ENCODE data around the gene SNAP47.

The SNAP47 gene

DNA sequence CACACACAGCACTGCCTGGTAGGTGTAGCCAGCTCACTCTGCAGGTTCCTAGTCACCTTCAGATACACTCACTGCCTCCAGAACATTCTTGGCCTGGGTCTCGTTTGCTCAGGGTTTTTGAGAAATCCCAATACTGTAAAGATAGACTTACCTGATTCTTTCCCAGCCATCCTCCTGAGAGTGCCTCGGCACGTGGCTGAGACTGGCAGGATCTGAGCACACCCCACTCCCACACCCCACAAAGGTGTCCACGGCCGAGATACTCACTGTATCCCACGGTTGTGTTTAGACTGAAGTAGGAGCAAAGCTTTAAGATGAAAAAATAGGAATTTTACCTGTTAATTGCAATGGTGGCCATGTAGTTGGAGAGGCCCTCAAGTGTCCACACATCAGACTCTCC, 33.4 kb downstream of the SNAP47 start:
- peaks cover 27 to 41% of the 10 kb centered on the region in 2 donors for H3K36me3 ChIP-seq (ENCODE audit: control insufficient read depth in 2 of 2, insufficient read depth in 2 of 2, low read length in 2 of 2)
- H3K27ac ChIP-seq (ENCODE audit: low read length) = no peak overlapping the region

DNA sequence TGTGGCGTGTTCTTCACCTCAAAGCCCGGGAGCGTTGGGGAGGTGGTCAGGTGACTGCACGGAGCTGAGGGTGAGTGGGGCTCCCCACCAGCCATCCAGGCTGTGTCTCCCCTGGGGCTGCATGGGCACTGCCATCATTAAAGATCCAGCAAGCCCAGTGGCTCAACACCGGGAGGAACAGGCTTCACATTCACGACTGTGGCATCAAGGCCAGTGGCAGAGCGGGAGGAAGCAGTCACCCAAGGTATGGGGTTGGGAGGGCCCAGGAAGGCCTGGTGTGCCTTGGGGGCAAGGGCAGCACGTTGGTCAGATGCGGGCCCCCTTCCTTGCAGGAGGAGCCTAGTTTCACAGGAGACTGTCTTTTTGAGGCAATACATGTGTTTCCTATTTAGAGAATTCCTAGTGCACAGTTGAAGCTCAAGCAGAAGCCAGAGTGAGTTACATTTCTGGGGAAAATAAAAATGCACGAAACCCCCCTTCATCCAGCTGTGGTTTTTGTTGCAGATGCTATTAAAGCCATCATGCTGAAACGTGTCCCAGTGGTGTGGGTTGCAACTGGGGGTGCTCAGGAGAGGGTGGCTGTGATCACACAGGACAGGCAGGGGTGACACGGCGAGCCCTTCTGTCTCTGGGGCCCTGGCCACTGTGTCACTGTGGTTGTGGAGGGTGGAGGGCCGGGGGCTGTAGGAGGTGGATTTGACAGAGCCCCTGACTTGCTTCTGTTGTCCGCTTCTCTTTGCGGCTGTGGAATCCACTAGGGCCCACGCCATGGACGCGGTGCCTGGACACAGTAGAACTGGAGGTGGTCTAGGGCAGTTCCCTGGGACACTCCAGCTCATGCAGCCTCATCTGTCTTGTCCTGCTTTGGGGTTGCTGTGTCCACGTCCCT, 34.1 kb downstream of the SNAP47 start:
- Histone ChIP-seq H3K9ac (ENCODE audit: low read length in 2 of 2) (no peak overlapping the region), H3K4me3 (ENCODE audit: low read length in 2 of 2) (no peak overlapping the region), H3K36me3 (ENCODE audit: control insufficient read depth in 2 of 2, insufficient read depth in 2 of 2, low read length in 2 of 2) (peaks cover 27 to 39% of the 10 kb centered on the region in 2 donors), H3K9me3 (ENCODE audit: control insufficient read depth in 2 of 2, low read length in 2 of 2) (no peaks in the 10 kb centered on the region), H3K27me3 (ENCODE audit: control insufficient read depth in 1 of 2, insufficient read depth in 2 of 2, low read length in 2 of 2) (no peaks in the 10 kb centered on the region), H3K27ac (ENCODE audit: low read length) (no peak overlapping the region), H3K4me1 (ENCODE audit: control insufficient read depth, insufficient read depth, low read length) (peaks cover 11% of the 10 kb centered on the region)

More for the DNA sequence above, 33.4 kb downstream of the SNAP47 start:
- Histone ChIP-seq H3K27me3 (ENCODE audit: control insufficient read depth in 1 of 2, insufficient read depth in 2 of 2, low read length in 2 of 2) (no peaks in the 10 kb centered on the region), H3K9me3 (ENCODE audit: control insufficient read depth in 2 of 2, low read length in 2 of 2) (no peaks in the 10 kb centered on the region), H3K9ac (ENCODE audit: low read length in 2 of 2) (no peak overlapping the region), H3K4me3 (ENCODE audit: low read length in 2 of 2) (no peak overlapping the region), H3K4me1 (ENCODE audit: control insufficient read depth, insufficient read depth, low read length) (peaks cover 12% of the 10 kb centered on the region)

DNA sequence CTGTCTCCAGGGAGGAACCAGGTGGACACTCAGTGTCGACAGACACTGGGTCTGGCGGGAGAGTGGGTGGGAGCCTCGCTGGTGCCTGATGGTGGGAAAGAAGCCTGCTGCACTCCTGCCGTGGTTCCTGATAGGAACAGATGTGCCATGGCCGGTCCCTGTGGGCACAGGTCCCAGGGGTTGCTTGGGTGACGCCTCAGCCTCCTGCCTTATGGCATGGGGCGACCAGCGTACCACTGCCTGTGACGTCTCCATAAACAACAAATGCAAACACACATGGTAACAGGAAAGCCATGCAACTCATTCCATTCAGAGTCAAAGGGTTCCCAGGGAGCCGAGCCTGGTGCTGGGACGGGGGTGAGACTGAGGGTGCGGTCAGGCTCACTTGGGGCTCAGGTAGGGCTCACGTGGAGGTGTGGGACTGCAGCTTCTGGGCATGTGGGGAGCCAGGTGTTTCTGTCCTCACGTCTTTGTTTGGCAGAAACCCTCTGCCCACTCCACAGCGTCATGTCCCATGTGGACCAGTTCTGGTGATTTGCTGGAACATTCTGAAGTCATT, 34.8 kb downstream of the SNAP47 start:
- Histone ChIP-seq H3K9me3 (ENCODE audit: control insufficient read depth in 2 of 2, low read length in 2 of 2) (no peaks in the 10 kb centered on the region), H3K9ac (ENCODE audit: low read length in 2 of 2) (no peak overlapping the region), H3K4me3 (ENCODE audit: low read length in 2 of 2) (no peak overlapping the region), H3K36me3 (ENCODE audit: control insufficient read depth in 2 of 2, insufficient read depth in 2 of 2, low read length in 2 of 2) (peaks cover 27 to 39% of the 10 kb centered on the region in 2 donors), H3K4me1 (ENCODE audit: control insufficient read depth, insufficient read depth, low read length) (peaks cover 14% of the 10 kb centered on the region), H3K27ac (ENCODE audit: low read length) (no peak overlapping the region), H3K27me3 (ENCODE audit: control insufficient read depth in 1 of 2, insufficient read depth in 2 of 2, low read length in 2 of 2) (no peaks in the 10 kb centered on the region)

- peaks cover 27 to 39% of the 10 kb centered on the region in 2 donors for H3K36me3 ChIP-seq (ENCODE audit: control insufficient read depth in 2 of 2, insufficient read depth in 2 of 2, low read length in 2 of 2)
- H3K27ac ChIP-seq (ENCODE audit: low read length) = no peak overlapping the region
- H3K9me3 ChIP-seq (ENCODE audit: control insufficient read depth in 2 of 2, low read length in 2 of 2) = no peaks in the 10 kb centered on the region
- peaks cover 20% of the 10 kb centered on the region for H3K4me1 ChIP-seq (ENCODE audit: control insufficient read depth, insufficient read depth, low read length)
- H3K4me3 ChIP-seq (ENCODE audit: low read length in 2 of 2) = no peak overlapping the region
- H3K27me3 ChIP-seq (ENCODE audit: control insufficient read depth in 1 of 2, insufficient read depth in 2 of 2, low read length in 2 of 2) = no peaks in the 10 kb centered on the region
- no peak overlapping the region for H3K9ac ChIP-seq (ENCODE audit: low read length in 2 of 2)
Measured at GRCh38 chr1:227770812-227771211, 35.6 kb downstream of the SNAP47 start.

DNA sequence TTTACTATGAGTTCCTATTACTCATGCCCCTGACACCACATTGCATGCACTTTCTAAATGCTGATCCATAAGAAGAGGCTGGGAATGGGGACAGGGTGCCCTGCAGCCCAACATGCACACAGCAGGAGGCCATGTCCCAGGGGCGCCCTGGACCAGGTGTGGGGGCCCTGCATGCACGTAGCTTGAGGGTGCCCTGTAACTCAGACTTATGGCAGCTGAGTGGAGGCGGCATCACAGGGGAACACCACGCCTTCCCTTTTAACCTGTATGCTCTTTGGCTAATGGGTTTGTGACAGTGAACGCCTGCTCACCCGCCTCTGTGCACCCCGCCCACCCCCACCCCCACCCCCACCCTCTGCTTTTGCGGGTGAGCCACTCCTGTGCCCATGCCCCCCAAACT, 36.1 kb downstream of the SNAP47 start:
- H3K9ac ChIP-seq (ENCODE audit: low read length in 2 of 2) = no peak overlapping the region
- no peaks in the 10 kb centered on the region for H3K9me3 ChIP-seq (ENCODE audit: control insufficient read depth in 2 of 2, low read length in 2 of 2)
- H3K27ac ChIP-seq (ENCODE audit: low read length) = no peak overlapping the region
- no peak overlapping the region for H3K4me3 ChIP-seq (ENCODE audit: low read length in 2 of 2)
- H3K36me3 ChIP-seq (ENCODE audit: control insufficient read depth in 2 of 2, insufficient read depth in 2 of 2, low read length in 2 of 2) = peaks cover 27 to 41% of the 10 kb centered on the region in 2 donors
- no peaks in the 10 kb centered on the region for H3K27me3 ChIP-seq (ENCODE audit: control insufficient read depth in 1 of 2, insufficient read depth in 2 of 2, low read length in 2 of 2)
- H3K4me1 ChIP-seq (ENCODE audit: control insufficient read depth, insufficient read depth, low read length) = peaks cover 25% of the 10 kb centered on the region

DNA sequence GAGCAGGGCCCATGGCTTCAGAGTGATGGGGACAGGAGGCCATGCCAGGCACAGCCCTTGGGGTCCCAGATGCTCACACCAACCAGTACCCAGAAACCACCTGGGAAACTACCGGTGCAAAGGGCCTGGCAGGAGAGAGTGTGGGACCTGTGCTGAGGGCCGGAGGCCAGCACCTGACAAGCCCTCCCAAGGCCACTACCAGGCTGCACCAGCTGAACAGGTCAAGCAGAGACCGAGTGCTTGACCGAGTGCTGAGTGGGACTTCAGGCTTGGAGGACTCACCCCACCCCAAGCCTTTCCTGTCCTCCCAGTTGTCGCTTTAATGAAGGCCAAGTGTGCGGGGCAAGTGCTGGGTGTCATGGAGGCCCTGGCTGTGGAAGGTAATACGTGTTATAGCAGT, 36.5 kb downstream of the SNAP47 start:
- H3K36me3 ChIP-seq (ENCODE audit: control insufficient read depth in 2 of 2, insufficient read depth in 2 of 2, low read length in 2 of 2) = peaks cover 26 to 40% of the 10 kb centered on the region in 2 donors
- no peaks in the 10 kb centered on the region for H3K27me3 ChIP-seq (ENCODE audit: control insufficient read depth in 1 of 2, insufficient read depth in 2 of 2, low read length in 2 of 2)
- H3K9ac ChIP-seq (ENCODE audit: low read length in 2 of 2) = no peak overlapping the region
- no peak overlapping the region for H3K27ac ChIP-seq (ENCODE audit: low read length)
- H3K4me3 ChIP-seq (ENCODE audit: low read length in 2 of 2) = no peak overlapping the region
- H3K4me1 ChIP-seq (ENCODE audit: control insufficient read depth, insufficient read depth, low read length) = peaks cover 29% of the 10 kb centered on the region
- no peaks in the 10 kb centered on the region for H3K9me3 ChIP-seq (ENCODE audit: control insufficient read depth in 2 of 2, low read length in 2 of 2)

DNA sequence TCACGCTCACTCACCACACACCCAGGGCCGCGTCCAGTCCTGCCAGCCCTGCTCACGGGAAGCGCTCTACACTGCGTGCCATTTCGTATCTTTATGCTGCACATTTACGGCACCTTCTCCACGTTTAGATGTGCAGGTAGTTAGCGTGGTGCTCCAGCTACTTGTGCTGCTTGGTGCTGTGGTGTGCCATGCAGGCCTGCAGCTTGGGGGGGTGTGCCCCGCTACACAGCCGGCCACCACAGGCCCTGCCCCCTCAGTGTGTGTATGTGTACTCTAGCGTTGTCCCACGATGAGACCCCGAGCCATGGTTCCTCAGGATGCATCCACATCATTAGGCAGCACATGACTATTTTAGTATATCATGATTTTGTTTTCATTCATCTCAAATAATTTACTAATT, 38.3 kb downstream of the SNAP47 start:
- H3K36me3 ChIP-seq (ENCODE audit: control insufficient read depth in 2 of 2, insufficient read depth in 2 of 2, low read length in 2 of 2) = peaks cover 8 to 23% of the 10 kb centered on the region in 2 donors
- H3K27me3 ChIP-seq (ENCODE audit: control insufficient read depth in 1 of 2, insufficient read depth in 2 of 2, low read length in 2 of 2) = no peaks in the 10 kb centered on the region
- H3K9me3 ChIP-seq (ENCODE audit: control insufficient read depth in 2 of 2, low read length in 2 of 2) = no peaks in the 10 kb centered on the region
- no peak overlapping the region for H3K9ac ChIP-seq (ENCODE audit: low read length in 2 of 2)
- H3K4me3 ChIP-seq (ENCODE audit: low read length in 2 of 2) = no peak overlapping the region
- no peak overlapping the region for H3K27ac ChIP-seq (ENCODE audit: low read length)
- H3K4me1 ChIP-seq (ENCODE audit: control insufficient read depth, insufficient read depth, low read length) = peaks cover 35% of the 10 kb centered on the region

DNA sequence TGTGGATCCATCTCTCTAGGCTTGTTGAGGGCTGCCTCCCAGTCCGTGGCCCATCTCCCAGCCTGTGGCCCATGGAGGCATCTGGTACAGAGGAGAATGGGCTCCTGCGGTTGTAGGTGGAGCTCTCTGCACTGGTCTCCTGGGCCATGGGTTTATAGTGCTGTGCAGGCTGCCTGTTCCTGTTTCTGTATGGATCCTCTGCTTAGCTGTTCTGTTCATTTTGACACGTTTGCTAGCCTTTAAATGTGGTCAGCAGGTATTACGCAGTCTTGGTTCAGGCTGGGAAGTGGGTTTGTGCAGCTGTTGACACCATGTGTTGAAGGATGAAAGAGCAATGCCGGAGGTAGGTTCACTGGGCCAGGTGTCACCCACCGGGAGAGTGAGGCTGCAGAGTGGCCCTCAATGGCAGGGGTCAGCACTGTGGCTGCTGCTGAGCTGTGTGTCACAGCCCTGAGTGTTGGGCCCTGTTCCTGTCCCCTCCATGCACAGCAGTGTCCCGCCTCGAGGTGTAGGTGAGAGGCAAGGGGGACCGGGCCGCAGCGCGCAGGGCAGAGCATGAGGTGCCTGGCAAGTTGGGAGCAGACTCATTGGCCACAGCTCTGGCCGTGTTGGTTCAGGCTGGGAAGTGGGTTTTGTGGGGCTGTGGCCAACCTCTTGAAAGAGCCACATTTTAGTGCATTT, 39.0 kb downstream of the SNAP47 start:
- H3K4me1 ChIP-seq (ENCODE audit: control insufficient read depth, insufficient read depth, low read length) = peaks cover 41% of the 10 kb centered on the region
- H3K36me3 ChIP-seq (ENCODE audit: control insufficient read depth in 2 of 2, insufficient read depth in 2 of 2, low read length in 2 of 2) = peaks cover 4 to 18% of the 10 kb centered on the region in 2 donors
- no peaks in the 10 kb centered on the region for H3K27me3 ChIP-seq (ENCODE audit: control insufficient read depth in 1 of 2, insufficient read depth in 2 of 2, low read length in 2 of 2)
- peak overlapping the region; percentile 77 for H3K27ac ChIP-seq (ENCODE audit: low read length)
- H3K4me3 ChIP-seq (ENCODE audit: low read length in 2 of 2) = peak overlapping the region in 1 of 2 donors; percentile 60
- H3K9me3 ChIP-seq (ENCODE audit: control insufficient read depth in 2 of 2, low read length in 2 of 2) = no peaks in the 10 kb centered on the region
- no peak overlapping the region for H3K9ac ChIP-seq (ENCODE audit: low read length in 2 of 2)

- H3K9ac ChIP-seq (ENCODE audit: low read length in 2 of 2) = peak overlapping the region; percentile 32 to 47
- no peaks in the 10 kb centered on the region for H3K27me3 ChIP-seq (ENCODE audit: control insufficient read depth in 1 of 2, insufficient read depth in 2 of 2, low read length in 2 of 2)
- H3K9me3 ChIP-seq (ENCODE audit: control insufficient read depth in 2 of 2, low read length in 2 of 2) = no peaks in the 10 kb centered on the region
- peaks cover 48% of the 10 kb centered on the region for H3K4me1 ChIP-seq (ENCODE audit: control insufficient read depth, insufficient read depth, low read length)
- H3K36me3 ChIP-seq (ENCODE audit: control insufficient read depth in 2 of 2, insufficient read depth in 2 of 2, low read length in 2 of 2) = peaks cover 4 to 12% of the 10 kb centered on the region in 2 donors
- peak overlapping the region; percentile 77 for H3K27ac ChIP-seq (ENCODE audit: low read length)
- peak overlapping the region; percentile 20 to 60 for H3K4me3 ChIP-seq (ENCODE audit: low read length in 2 of 2)
Measured at GRCh38 chr1:227774821-227775661, 39.8 kb downstream of the SNAP47 start.

DNA sequence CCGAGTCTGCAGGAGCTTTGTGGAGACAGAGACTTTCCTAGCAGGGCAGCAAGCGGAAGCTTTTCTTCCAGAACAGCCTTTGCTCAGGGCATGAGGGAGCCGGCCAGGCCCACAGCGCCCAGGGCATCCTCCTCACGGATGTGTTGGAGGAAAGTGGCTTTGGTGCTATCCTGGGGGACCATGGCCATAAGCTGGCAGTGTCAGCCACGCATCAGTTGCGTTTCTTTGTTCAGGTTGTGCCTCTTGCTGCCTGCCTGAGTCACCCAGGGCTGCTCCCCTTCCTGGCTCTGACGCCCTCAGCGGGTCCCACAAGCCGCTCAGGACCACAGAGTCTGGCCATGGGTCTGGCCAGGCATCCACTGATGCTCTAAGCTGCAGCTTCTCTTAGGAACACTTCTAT, 40.6 kb downstream of the SNAP47 start:
- Histone ChIP-seq H3K27ac (ENCODE audit: low read length) (peak overlapping the region; percentile 77), H3K4me1 (ENCODE audit: control insufficient read depth, insufficient read depth, low read length) (peaks cover 48% of the 10 kb centered on the region), H3K36me3 (ENCODE audit: control insufficient read depth in 2 of 2, insufficient read depth in 2 of 2, low read length in 2 of 2) (peaks cover 5 to 14% of the 10 kb centered on the region in 2 donors), H3K9me3 (ENCODE audit: control insufficient read depth in 2 of 2, low read length in 2 of 2) (no peaks in the 10 kb centered on the region), H3K27me3 (ENCODE audit: control insufficient read depth in 1 of 2, insufficient read depth in 2 of 2, low read length in 2 of 2) (no peaks in the 10 kb centered on the region), H3K4me3 (ENCODE audit: low read length in 2 of 2) (peak overlapping the region in 1 of 2 donors; percentile 1), H3K9ac (ENCODE audit: low read length in 2 of 2) (peak overlapping the region in 1 of 2 donors; percentile 32)
